GM12878 (cell line): ENCODE data around the gene QPRT. TPM values are rescaled to one million over a fixed set of nuclear protein-coding genes. Genes with fewer than 3 reads are reported as not detected.

ENCODE experiments used
- ATAC-seq: fragments of 200-7000 bp; cut with Tn5 transposase; 3 replicates; pipeline ENCODE4 v1.9.1; 2020; ENCODE audit warnings: mild to moderate bottlenecking, moderate library complexity
- BruUV-seq: library from RNA; stranded (reverse); fragments of 400-500 nt; replicated peaks from 2 replicates; lab custom pipeline; 2021; lab: Mats Ljungman, UMichigan
- CTCF ChIA-PET: fragments of 300-600 bp; sonication (Branson Sonifier 250); formaldehyde crosslinking; extraction: SDS; loops from one replicate; lab custom pipeline; 2021; ENCODE audit warnings: inconsistent platforms; lab: Yijun Ruan, JAX
- POLR2A ChIA-PET: fragments of 350-600 bp; formaldehyde crosslinking; extraction: SDS; loops from one replicate; lab custom pipeline; 2021; ENCODE audit warnings: inconsistent platforms; lab: Charles Lee
- RAD21 ChIA-PET: fragments of 300-600 bp; sonication (Branson Sonifier 250); formaldehyde crosslinking; loops from one replicate; lab custom pipeline; 2023; ENCODE audit warnings: antibody characterized with exemption; ENCODE audit not compliant: unreplicated experiment; lab: Charles Lee
- SMC1A ChIA-PET: fragments of 300-600 bp; sonication (Branson Sonifier 250); formaldehyde crosslinking; loops from one replicate; lab custom pipeline; 2023; ENCODE audit not compliant: unreplicated experiment, uncharacterized antibody; lab: Charles Lee
- DNase-seq: peaks from one replicate; pipeline ENCODE4 v3.0.0-alpha.2; 2011; ENCODE audit warnings: low read depth, low spot score
- FAIRE-seq: peaks from 3 replicates; lab custom pipeline; 2011; peaks lifted over from hg19 to GRCh38; lab: Jason Lieb, UNC
- H2AFZ ChIP-seq: 2 replicates; pipeline ENCODE4 v1.6.0; 2011; ENCODE audit warnings: low read depth, low read length, control low read depth; ENCODE audit not compliant: control insufficient read depth
- H3K27ac ChIP-seq: 2 replicates; pipeline ENCODE4 v1.5.1; 2011; ENCODE audit warnings: control low read depth; ENCODE audit not compliant: control insufficient read depth, insufficient read depth
- H3K27me3 ChIP-seq, 2 experiments: replicated peaks in 1 of 2; 2 replicates each; pipeline versions ENCODE4 v1.6.0 to v1.6.1; 2011; ENCODE audit warnings: low read length in 1 of 2; ENCODE audit not compliant: control insufficient read depth in 2 of 2, insufficient read depth in 2 of 2
- H3K36me3 ChIP-seq, 2 experiments: 2 replicates each; pipeline ENCODE4 v1.5.1; 2011; ENCODE audit warnings: low read length in 1 of 2; ENCODE audit not compliant: control insufficient read depth in 2 of 2, insufficient read depth in 2 of 2
- H3K4me1 ChIP-seq: 2 replicates; pipeline ENCODE4 v1.6.1; 2011; ENCODE audit warnings: mild to moderate bottlenecking, low read length, moderate library complexity, mixed read lengths; ENCODE audit not compliant: control insufficient read depth, insufficient read depth
- H3K4me2 ChIP-seq: 2 replicates; pipeline ENCODE4 v1.6.0; 2011; ENCODE audit warnings: control low read depth; ENCODE audit not compliant: control insufficient read depth, insufficient read depth
- H3K4me3 ChIP-seq: fragments of 200-600 bp; sonication (generic); 2 replicates; pipeline ENCODE4 v1.5.1; 2016
- H3K79me2 ChIP-seq: 2 replicates; pipeline ENCODE4 v1.6.0; 2011; ENCODE audit warnings: low read length; ENCODE audit not compliant: control insufficient read depth, insufficient read depth
- H3K9ac ChIP-seq: 2 replicates; pipeline ENCODE4 v1.8.0; 2011; ENCODE audit warnings: low read length, control low read depth, mixed read lengths; ENCODE audit not compliant: control insufficient read depth, insufficient read depth
- H3K9me3 ChIP-seq: replicated peaks from 3 replicates; pipeline ENCODE4 v1.5.1; 2011; ENCODE audit warnings: mild to moderate bottlenecking, low read length; ENCODE audit not compliant: control insufficient read depth, insufficient read depth
- H4K20me1 ChIP-seq: 2 replicates; pipeline ENCODE4 v1.6.0; 2011; ENCODE audit not compliant: control insufficient read depth, insufficient read depth
- BRCA1 ChIP-seq: IDR thresholded peaks from 2 replicates; pipeline ENCODE4 v1.6.1; 2011; ENCODE audit warnings: low read depth, low read length, improper control_type of control experiment
- EGR1 ChIP-seq, 2 experiments: IDR thresholded peaks; 1 replicate in 1 of 2; 2 replicates in 1 of 2; pipeline ENCODE4 v1.6.1; 2011 to 2012; ENCODE audit warnings: low read depth in 2 of 2, low read length in 2 of 2, borderline replicate concordance in 1 of 2, mild to moderate bottlenecking in 1 of 2, moderate library complexity in 1 of 2
- GABPA ChIP-seq: IDR thresholded peaks from 2 replicates; pipeline ENCODE4 v1.6.1; 2014; ENCODE audit warnings: antibody characterized with exemption, low read depth, mild to moderate bottlenecking, inconsistent platforms
- LARP7 ChIP-seq: fragments of 450-650 bp; IDR thresholded peaks from 2 replicates; pipeline ENCODE4 v1.6.1; 2017; ENCODE audit warnings: mild to moderate bottlenecking
- NFYA ChIP-seq: IDR thresholded peaks from 2 replicates; pipeline ENCODE4 v1.6.1; 2011; ENCODE audit warnings: low read depth, mild to moderate bottlenecking, low read length, improper control_type of control experiment, borderline replicate concordance
- NR2C1 ChIP-seq: fragments of 450-650 bp; IDR thresholded peaks from 2 replicates; pipeline ENCODE4 v1.6.1; 2017; ENCODE audit warnings: antibody characterized with exemption, mild to moderate bottlenecking, moderate library complexity
- NRF1 ChIP-seq: conservative IDR thresholded peaks from 2 replicates; pipeline ENCODE4 v1.6.1; 2011; ENCODE audit warnings: mild to moderate bottlenecking, low read depth, low read length, improper control_type of control experiment
- PML ChIP-seq: IDR thresholded peaks from 2 replicates; pipeline ENCODE4 v1.6.1; 2012; ENCODE audit warnings: low read length, inconsistent platforms
- POLR2A ChIP-seq: IDR thresholded peaks from 2 replicates; pipeline ENCODE4 v1.6.1; 2011; ENCODE audit warnings: low read depth, mild to moderate bottlenecking, low read length
- RUNX3 ChIP-seq: IDR thresholded peaks from 2 replicates; pipeline ENCODE4 v1.6.1; 2012; ENCODE audit warnings: low read length, inconsistent platforms
- SREBF2 ChIP-seq: IDR thresholded peaks from 2 replicates; pipeline ENCODE4 v1.6.1; 2012; ENCODE audit warnings: mild to moderate bottlenecking, low read length
- STAT3 ChIP-seq: IDR thresholded peaks from 2 replicates; pipeline ENCODE4 v1.6.1; 2011; ENCODE audit warnings: low read depth, low read length, improper control_type of control experiment
- TCF3 ChIP-seq: IDR thresholded peaks from 2 replicates; pipeline ENCODE4 v1.6.1; 2012; ENCODE audit warnings: low read depth, mild to moderate bottlenecking, low read length, borderline replicate concordance; ENCODE audit not compliant: insufficient read depth
- WGBS: methylation state at CpG from one replicate; pipeline ENCODE4 v1.1.6; 2016; ENCODE audit warnings: low lambda C conversion rate; ENCODE audit not compliant: insufficient replicate concordance, insufficient coverage; ENCODE audit errors: missing lambda C conversion rate; 5-methylcytosine and 5-hydroxymethylcytosine counted together
- in situ Hi-C: fragments of 300-500 bp; cut with MboI; formaldehyde crosslinking; loops from 9 replicates; pipeline ENCODE4 v1.14.3; 2018; ENCODE audit warnings: mixed read lengths
- intact Hi-C: fragments of 100-400 bp; cut with micrococcal nuclease; formaldehyde crosslinking; loops from one replicate; pipeline ENCODE4 v1.14.2; 2022; ENCODE audit not compliant: unreplicated experiment
- polyA plus RNA-seq, 11 experiments: library from polyadenylated mRNA; depleted of rRNA in 4 of 11; unstranded in 6 of 11; stranded (reverse) in 5 of 11; fragments of >200 nt; fragmentation: Nextera tagmentation in 4 of 11; fragmentation: Illumina TruSeq in 1 of 11; extraction: Ambion mirVana in 4 of 11; extraction: Trizol in 1 of 11; gene quantifications; 1 replicate in 1 of 11; 2 replicates in 10 of 11; pipeline versions ENCODE4 v1.2.1 to v1.2.3, GENCODE V29; 2011 to 2016; ENCODE audit warnings: inconsistent platforms in 2 of 11, missing spikeins in 2 of 11, low read depth in 1 of 11
- total RNA-seq, 4 experiments: library from RNA; depleted of rRNA in 3 of 4; stranded (reverse); fragments of >200 nt in 3 of 4; fragmentation: Illumina TruSeq in 1 of 4; extraction: Trizol in 1 of 4; gene quantifications; 2 replicates each; pipeline versions ENCODE4 v1.2.1 to v1.2.3, GENCODE V29; 2013 to 2021
- TF ChIP-seq, protein P1 (sequence below): fragments of 450-650 bp; IDR thresholded peaks from 2 replicates; pipeline ENCODE4 v1.6.1; 2017; ENCODE audit warnings: antibody characterized with exemption, mild to moderate bottlenecking, moderate library complexity

Gene QPRT
- total and polyA plus RNA-seq, 10 of the 15 experiments (the other 5 are each of a cell fraction or from before 2014, with no cell fraction given) = 2.7 to 43.0 (median 31.3) TPM

DNA sequence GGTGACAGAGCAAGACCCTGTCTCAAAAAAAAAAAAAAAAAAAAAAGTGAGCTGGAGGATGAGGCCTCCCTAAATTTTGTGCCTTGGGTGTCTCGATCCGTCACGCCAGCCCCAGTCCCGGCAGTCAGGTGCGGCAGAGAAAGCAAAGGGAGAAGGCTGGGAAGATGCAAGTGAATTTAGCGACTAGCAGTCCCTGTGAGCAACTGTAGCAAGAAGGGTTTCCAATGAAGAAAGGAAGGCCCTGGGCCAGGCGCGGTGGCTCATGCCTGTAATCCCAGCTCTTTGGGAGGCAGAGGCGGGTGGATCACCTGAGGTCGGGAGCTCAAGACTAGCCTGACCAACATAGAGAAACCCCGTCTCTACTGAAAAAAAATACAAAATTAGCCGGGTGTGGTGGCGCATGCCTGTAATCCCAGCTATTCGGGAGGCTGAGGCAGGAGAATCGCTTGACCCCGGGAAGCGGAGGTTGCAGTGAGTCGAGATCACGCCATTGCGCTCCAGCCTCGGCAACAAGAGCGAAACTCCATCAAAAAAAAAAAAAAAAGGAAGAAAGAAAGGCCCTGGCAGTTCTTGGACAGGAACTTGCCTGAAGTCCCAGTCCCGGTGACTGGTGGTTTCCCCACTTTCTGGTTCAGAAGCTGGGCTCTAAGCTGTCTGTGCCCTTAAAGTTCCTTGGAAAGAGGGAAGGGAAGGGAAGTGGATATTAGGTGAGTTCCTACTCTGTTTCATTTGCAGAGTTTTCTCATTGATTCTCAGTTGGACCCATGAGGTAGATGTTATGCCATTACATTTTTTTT, 1.8 kb upstream of the QPRT start:
- ChIA-PET RAD21 (interaction anchor here (0.6 to 5.7 kb wide), 5 partner anchors 13 to 42 kb away, joined by 3 to 66 read pairs (median 4); partner anchors contain the start of gene SPN), POLR2A (interaction anchor here (0.6 to 3.4 kb wide), 8 partner anchors 10 to 147 kb away, joined by 3 to 28 read pairs (median 6); partner anchors contain the start of gene SPN), SMC1A (interaction anchor here (1.0 to 6.9 kb wide), 6 partner anchors 8 to 44 kb away, joined by 3 to 69 read pairs (median 6); partner anchors contain the start of gene SPN), CTCF (interaction anchor here (1.5 to 1.7 kb wide), 3 partner anchors 14 to 25 kb away, joined by 3 to 6 read pairs (median 4); no protein-coding TSS in a partner anchor)
- Histone ChIP-seq H4K20me1 (no peaks in the 10 kb centered on the region), H2AFZ (no peak overlapping the region), H3K79me2 (peaks cover 14% of the 10 kb centered on the region), H3K9me3 (no peaks in the 10 kb centered on the region), H3K27ac (no peak overlapping the region), H3K27me3 (no peaks in the 10 kb centered on the region), H3K9ac (no peak overlapping the region), H3K36me3 (no peaks in the 10 kb centered on the region; a peak in 1 of 4 replicates), H3K4me1 (peaks cover 8% of the 10 kb centered on the region; the same call in 1 of the 2 replicates), H3K4me2 (no peak overlapping the region), H3K4me3 (no peak overlapping the region)
- in situ Hi-C loops = no loop called here
- no peak for FAIRE-seq
- intact Hi-C loops = loop anchor here (5.0 kb wide), 1 partner anchor 35 kb away; no protein-coding TSS in a partner anchor
- no peak for ATAC-seq
- BruUV-seq = no TSS peak
- TF ChIP-seq POLR2A (no peak), NRF1 (no peak), BRCA1 (no peak), PML (no peak), LARP7 (no peak), SREBF2 (no peak), EGR1 (IDR thresholded peaks at IDR 0.05; ENCODE audit: borderline replicate concordance in 1 of 2, low read depth in 2 of 2, low read length in 2 of 2) (no peak), TCF3 (no peak), NFYA (no peak), NR2C1 (no peak), GABPA (no peak), STAT3 (no peak), RUNX3 (no peak)
- TF ChIP-seq, protein P1, sequence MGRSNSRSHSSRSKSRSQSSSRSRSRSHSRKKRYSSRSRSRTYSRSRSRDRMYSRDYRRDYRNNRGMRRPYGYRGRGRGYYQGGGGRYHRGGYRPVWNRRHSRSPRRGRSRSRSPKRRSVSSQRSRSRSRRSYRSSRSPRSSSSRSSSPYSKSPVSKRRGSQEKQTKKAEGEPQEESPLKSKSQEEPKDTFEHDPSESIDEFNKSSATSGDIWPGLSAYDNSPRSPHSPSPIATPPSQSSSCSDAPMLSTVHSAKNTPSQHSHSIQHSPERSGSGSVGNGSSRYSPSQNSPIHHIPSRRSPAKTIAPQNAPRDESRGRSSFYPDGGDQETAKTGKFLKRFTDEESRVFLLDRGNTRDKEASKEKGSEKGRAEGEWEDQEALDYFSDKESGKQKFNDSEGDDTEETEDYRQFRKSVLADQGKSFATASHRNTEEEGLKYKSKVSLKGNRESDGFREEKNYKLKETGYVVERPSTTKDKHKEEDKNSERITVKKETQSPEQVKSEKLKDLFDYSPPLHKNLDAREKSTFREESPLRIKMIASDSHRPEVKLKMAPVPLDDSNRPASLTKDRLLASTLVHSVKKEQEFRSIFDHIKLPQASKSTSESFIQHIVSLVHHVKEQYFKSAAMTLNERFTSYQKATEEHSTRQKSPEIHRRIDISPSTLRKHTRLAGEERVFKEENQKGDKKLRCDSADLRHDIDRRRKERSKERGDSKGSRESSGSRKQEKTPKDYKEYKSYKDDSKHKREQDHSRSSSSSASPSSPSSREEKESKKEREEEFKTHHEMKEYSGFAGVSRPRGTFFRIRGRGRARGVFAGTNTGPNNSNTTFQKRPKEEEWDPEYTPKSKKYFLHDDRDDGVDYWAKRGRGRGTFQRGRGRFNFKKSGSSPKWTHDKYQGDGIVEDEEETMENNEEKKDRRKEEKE = no peak
- 95% methylated on average over 18 of the region's 23 CpGs for WGBS
- no peak for DNase-seq
